ENCODE data around the gene ZNF74. TPM values are rescaled to one million over a fixed set of nuclear protein-coding genes. Genes with fewer than 3 reads are reported as not detected.

Gene ZNF74
- polyA plus RNA-seq, 1 donor from 2014 or later: 75.6 TPM

DNA sequence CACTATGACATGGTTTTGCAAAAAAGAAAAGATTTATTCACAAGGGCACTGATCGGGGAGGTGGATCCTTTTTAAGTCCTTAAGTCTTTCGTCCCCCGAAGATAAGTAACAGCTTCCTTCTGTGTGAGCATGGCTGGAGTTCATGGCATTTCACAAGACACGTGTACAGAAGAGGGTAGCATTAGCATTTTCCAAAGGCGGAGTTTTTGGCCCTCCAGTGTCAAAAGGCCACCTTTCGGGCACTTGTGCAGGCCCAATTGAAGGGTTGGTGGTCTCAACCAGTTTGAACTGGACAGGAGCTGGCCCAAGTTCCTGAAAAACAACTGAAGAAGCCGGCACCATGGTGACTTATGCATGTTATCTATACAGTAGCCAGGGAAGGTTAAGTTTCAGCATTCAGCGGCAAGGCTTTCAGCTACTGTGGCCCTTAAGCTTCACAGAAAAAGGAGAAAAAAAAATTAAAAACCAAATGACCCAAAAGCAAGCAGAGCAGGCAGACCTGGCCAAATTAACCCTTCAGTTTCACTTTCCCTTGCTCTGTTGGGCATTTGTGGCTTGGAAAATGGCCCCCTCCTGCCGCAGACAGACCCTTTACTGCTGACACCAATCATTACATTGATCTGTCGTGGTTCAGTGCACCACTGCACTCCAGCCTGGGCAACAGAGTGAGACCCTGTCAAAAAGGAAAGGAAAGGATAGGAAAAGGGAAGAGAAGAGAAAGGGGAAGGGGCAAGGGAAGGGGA is 18.7 kb downstream of the ZNF74 start:
- Histone ChIP-seq H3K27ac (ENCODE audit: low read length) (no peak overlapping the region), H3K79me2 (replicated peaks; ENCODE audit: insufficient read depth, low read length) (no peaks in the 10 kb centered on the region), H3K4me2 (ENCODE audit: low read length) (no peak overlapping the region), H3K9me3 (ENCODE audit: low read length) (no peaks in the 10 kb centered on the region), H4K20me1 (ENCODE audit: insufficient read depth) (no peaks in the 10 kb centered on the region), H3F3A (ENCODE audit: insufficient read depth, low read length, poor library complexity, severe bottlenecking) (no peaks in the 10 kb centered on the region), H3K4me3 (ENCODE audit: low read length) (no peak overlapping the region), H3K27me3 (ENCODE audit: insufficient read depth, low read depth, low read length) (no peaks in the 10 kb centered on the region), H3K9ac (ENCODE audit: low read length) (no peak overlapping the region), H3K36me3 (ENCODE audit: insufficient read depth, low read length) (no peaks in the 10 kb centered on the region), H2AFZ (ENCODE audit: low read depth, low read length) (no peak overlapping the region), H3K9me2 (ENCODE audit: insufficient read depth, low read length) (no peaks in the 10 kb centered on the region)
- TF ChIP-seq EZH2 (IDR thresholded peaks at IDR 0.05; ENCODE audit: borderline replicate concordance, insufficient read depth, low read length, poor library complexity, severe bottlenecking) (no peak), EP300 (conservative IDR thresholded peaks at IDR 0.05; ENCODE audit: poor library complexity, severe bottlenecking) (no peak), TAF1 (IDR thresholded peaks at IDR 0.05; ENCODE audit: low read depth) (no peak), RAD21 (conservative IDR thresholded peaks at IDR 0.05) (no peak), MXI1 (conservative IDR thresholded peaks at IDR 0.05; ENCODE audit: poor library complexity, severe bottlenecking) (no peak), POLR2AphosphoS5 (IDR thresholded peaks at IDR 0.05) (no peak), SMC3 (conservative IDR thresholded peaks at IDR 0.05; ENCODE audit: poor library complexity) (no peak)
- TF ChIP-seq, protein P1, sequence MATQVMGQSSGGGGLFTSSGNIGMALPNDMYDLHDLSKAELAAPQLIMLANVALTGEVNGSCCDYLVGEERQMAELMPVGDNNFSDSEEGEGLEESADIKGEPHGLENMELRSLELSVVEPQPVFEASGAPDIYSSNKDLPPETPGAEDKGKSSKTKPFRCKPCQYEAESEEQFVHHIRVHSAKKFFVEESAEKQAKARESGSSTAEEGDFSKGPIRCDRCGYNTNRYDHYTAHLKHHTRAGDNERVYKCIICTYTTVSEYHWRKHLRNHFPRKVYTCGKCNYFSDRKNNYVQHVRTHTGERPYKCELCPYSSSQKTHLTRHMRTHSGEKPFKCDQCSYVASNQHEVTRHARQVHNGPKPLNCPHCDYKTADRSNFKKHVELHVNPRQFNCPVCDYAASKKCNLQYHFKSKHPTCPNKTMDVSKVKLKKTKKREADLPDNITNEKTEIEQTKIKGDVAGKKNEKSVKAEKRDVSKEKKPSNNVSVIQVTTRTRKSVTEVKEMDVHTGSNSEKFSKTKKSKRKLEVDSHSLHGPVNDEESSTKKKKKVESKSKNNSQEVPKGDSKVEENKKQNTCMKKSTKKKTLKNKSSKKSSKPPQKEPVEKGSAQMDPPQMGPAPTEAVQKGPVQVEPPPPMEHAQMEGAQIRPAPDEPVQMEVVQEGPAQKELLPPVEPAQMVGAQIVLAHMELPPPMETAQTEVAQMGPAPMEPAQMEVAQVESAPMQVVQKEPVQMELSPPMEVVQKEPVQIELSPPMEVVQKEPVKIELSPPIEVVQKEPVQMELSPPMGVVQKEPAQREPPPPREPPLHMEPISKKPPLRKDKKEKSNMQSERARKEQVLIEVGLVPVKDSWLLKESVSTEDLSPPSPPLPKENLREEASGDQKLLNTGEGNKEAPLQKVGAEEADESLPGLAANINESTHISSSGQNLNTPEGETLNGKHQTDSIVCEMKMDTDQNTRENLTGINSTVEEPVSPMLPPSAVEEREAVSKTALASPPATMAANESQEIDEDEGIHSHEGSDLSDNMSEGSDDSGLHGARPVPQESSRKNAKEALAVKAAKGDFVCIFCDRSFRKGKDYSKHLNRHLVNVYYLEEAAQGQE (IDR thresholded peaks at IDR 0.05; ENCODE audit: borderline replicate concordance): no peak
- TF ChIP-seq, protein P2, sequence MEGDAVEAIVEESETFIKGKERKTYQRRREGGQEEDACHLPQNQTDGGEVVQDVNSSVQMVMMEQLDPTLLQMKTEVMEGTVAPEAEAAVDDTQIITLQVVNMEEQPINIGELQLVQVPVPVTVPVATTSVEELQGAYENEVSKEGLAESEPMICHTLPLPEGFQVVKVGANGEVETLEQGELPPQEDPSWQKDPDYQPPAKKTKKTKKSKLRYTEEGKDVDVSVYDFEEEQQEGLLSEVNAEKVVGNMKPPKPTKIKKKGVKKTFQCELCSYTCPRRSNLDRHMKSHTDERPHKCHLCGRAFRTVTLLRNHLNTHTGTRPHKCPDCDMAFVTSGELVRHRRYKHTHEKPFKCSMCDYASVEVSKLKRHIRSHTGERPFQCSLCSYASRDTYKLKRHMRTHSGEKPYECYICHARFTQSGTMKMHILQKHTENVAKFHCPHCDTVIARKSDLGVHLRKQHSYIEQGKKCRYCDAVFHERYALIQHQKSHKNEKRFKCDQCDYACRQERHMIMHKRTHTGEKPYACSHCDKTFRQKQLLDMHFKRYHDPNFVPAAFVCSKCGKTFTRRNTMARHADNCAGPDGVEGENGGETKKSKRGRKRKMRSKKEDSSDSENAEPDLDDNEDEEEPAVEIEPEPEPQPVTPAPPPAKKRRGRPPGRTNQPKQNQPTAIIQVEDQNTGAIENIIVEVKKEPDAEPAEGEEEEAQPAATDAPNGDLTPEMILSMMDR (IDR thresholded peaks at IDR 0.05; ENCODE audit: poor library complexity, severe bottlenecking): no peak

DNA sequence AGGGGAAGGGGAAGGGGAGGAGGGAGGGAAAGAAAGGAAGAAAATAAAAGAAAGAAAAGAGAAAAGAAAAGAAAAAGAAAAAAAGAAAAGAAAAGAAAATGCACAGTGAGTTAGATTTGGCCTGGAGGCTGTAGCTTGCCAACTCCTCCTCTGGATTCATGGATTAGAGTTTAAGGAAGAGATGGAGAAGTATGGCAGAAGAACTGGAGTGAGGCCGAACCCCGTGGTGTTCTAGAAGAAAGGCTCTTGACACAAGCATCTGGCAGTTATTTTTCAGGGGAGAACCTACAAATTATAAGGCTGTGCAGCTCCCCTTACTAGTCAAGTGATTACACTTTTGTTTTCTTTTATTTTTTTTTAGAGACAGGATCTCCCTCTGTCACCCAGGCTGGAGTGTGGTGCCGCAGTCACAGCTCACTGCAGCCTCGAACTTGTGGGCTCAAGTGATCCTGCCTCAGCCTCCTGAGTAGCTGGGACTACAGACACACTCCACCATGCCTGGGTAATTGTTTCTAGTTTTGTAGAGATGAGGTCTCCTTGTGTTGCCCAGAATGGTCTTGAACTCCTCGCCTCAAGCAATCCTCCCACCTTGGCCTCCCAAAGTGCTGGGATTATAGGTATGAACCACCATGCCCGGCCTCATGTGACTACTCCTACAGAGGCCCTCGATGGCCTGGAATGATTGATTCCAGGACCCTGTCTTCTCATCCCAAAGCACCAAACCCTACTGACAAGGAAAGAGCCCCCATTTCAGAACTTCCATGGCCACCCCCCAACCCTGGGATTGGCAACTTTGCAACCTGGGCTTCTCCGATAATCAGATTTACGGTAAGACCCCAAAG is 19.5 kb downstream of the ZNF74 start:
- TF ChIP-seq SMC3 (conservative IDR thresholded peaks at IDR 0.05; ENCODE audit: poor library complexity) (no peak), POLR2AphosphoS5 (IDR thresholded peaks at IDR 0.05) (no peak)
- TF ChIP-seq, protein P1 (IDR thresholded peaks at IDR 0.05; ENCODE audit: borderline replicate concordance): no peak
- H3K27me3 ChIP-seq (ENCODE audit: insufficient read depth, low read depth, low read length): no peaks in the 10 kb centered on the region
- no peaks in the 10 kb centered on the region for H3K36me3 ChIP-seq (ENCODE audit: insufficient read depth, low read length)
- H2AFZ ChIP-seq (ENCODE audit: low read depth, low read length): no peak overlapping the region
- no peaks in the 10 kb centered on the region for H3K79me2 ChIP-seq (replicated peaks; ENCODE audit: insufficient read depth, low read length)
- no peaks in the 10 kb centered on the region for H3F3A ChIP-seq (ENCODE audit: insufficient read depth, low read length, poor library complexity, severe bottlenecking)
- H3K9me3 ChIP-seq (ENCODE audit: low read length): no peaks in the 10 kb centered on the region
- H3K4me2 ChIP-seq (ENCODE audit: low read length): no peak overlapping the region
- no peak overlapping the region for H3K27ac ChIP-seq (ENCODE audit: low read length)
- H3K4me3 ChIP-seq (ENCODE audit: low read length): no peak overlapping the region
- no peak overlapping the region for H3K9ac ChIP-seq (ENCODE audit: low read length)
- no peaks in the 10 kb centered on the region for H4K20me1 ChIP-seq (ENCODE audit: insufficient read depth)
- H3K9me2 ChIP-seq (ENCODE audit: insufficient read depth, low read length): no peaks in the 10 kb centered on the region

Measured in neural cell (in vitro differentiated cells).